DOHH2 (cell line): ENCODE data around the gene SRA1.

Experiments used
- EZH2phosphoT487 ChIP-seq: fragments of 200-600 bp; sonication (generic); IDR thresholded peaks from 2 replicates; pipeline ENCODE4 v1.6.1; 2017; ENCODE audit warnings: borderline replicate concordance, mild to moderate bottlenecking, antibody characterized with exemption, low read length, moderate library complexity, mixed read lengths
- TF ChIP-seq, protein P1 (sequence below): fragments of 200-600 bp; sonication (generic); IDR thresholded peaks from one replicate; pipeline ENCODE4 v1.5.1; 2014; ENCODE audit warnings: antibody characterized with exemption, mild to moderate bottlenecking, low read depth, low read length; ENCODE audit not compliant: poor library complexity, severe bottlenecking

DNA sequence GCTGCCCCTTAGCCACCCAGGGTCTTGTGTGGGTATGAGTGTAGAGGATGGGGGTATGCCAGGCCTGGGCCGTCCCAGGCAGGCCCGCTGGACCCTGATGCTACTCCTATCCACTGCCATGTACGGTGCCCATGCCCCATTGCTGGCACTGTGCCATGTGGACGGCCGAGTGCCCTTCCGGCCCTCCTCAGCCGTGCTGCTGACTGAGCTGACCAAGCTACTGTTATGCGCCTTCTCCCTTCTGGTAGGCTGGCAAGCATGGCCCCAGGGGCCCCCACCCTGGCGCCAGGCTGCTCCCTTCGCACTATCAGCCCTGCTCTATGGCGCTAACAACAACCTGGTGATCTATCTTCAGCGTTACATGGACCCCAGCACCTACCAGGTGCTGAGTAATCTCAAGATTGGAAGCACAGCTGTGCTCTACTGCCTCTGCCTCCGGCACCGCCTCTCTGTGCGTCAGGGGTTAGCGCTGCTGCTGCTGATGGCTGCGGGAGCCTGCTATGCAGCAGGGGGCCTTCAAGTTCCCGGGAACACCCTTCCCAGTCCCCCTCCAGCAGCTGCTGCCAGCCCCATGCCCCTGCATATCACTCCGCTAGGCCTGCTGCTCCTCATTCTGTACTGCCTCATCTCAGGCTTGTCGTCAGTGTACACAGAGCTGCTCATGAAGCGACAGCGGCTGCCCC, 10.0 kb upstream of the SRA1 start:
- TF ChIP-seq, protein P1, sequence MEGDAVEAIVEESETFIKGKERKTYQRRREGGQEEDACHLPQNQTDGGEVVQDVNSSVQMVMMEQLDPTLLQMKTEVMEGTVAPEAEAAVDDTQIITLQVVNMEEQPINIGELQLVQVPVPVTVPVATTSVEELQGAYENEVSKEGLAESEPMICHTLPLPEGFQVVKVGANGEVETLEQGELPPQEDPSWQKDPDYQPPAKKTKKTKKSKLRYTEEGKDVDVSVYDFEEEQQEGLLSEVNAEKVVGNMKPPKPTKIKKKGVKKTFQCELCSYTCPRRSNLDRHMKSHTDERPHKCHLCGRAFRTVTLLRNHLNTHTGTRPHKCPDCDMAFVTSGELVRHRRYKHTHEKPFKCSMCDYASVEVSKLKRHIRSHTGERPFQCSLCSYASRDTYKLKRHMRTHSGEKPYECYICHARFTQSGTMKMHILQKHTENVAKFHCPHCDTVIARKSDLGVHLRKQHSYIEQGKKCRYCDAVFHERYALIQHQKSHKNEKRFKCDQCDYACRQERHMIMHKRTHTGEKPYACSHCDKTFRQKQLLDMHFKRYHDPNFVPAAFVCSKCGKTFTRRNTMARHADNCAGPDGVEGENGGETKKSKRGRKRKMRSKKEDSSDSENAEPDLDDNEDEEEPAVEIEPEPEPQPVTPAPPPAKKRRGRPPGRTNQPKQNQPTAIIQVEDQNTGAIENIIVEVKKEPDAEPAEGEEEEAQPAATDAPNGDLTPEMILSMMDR: no peak
- TF ChIP-seq EZH2phosphoT487: no peak
